HG03521 (cell line): ENCODE data around the gene TNFAIP8.
A peak's percentile ranks its signal among the peaks of the same experiment; 100 is the strongest.

ENCODE experiments used
- ATAC-seq: cut with Tn5 transposase; IDR thresholded peaks from one replicate; pipeline ENCODE4 v1.9.1; 2021; ENCODE audit warnings: mild to moderate bottlenecking, moderate library complexity; ENCODE audit not compliant: unreplicated experiment

TNFAIP8 gene

DNA sequence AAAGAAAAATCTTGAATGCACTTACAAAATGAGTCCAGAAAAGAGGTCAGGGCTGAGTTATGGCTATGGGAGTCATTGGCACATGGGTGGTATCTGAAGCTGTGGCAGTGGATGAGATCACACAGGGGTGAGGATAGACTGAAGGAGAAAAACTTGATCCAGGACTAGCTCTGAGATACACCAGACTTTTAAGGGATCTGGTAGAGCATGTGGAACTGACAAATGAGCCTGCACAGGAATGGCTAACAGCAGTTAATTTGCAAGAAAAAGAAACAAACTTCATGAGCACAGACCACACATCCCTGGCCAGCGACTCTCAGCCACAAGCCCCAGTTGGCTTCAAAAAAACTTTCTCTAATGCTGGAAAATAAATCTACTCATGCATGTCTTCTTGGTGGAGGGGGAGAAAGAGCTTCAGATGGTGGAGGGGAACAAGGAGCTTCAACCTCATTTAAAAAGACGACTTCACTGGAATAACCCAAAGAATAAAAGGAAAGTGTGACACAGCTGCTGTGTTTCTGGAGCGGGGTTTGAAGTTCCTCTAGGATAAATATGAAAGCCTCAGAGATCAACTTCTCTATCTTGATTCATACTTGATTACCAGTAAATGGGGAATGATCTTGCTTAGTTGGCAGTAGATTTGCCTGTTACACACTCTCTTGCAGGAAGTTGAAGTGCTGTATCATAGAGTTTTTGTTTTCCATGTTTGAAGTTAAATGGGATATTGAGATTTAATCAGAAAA lies 33.6 kb downstream of the TNFAIP8 start:
- no peak for ATAC-seq

DNA sequence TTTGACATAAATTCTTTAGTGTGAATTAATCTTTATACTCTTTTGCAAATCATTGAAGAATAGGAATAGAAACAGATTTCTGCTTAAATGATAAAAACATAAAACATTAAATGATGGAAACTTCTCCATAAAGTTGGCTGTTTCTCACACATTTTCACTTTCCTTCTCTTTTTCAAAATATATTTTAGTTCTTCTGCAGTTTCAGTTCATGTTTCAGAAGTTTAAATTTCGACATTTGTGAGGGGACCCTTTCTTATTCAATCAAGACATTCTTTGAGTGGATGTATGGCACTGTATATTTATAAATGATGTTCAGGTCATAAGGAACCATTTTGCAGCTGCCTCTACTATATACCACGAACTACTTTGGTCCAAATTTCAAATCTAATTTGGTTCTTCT lies 34.6 kb downstream of the TNFAIP8 start:
- ATAC-seq, result no peak

DNA sequence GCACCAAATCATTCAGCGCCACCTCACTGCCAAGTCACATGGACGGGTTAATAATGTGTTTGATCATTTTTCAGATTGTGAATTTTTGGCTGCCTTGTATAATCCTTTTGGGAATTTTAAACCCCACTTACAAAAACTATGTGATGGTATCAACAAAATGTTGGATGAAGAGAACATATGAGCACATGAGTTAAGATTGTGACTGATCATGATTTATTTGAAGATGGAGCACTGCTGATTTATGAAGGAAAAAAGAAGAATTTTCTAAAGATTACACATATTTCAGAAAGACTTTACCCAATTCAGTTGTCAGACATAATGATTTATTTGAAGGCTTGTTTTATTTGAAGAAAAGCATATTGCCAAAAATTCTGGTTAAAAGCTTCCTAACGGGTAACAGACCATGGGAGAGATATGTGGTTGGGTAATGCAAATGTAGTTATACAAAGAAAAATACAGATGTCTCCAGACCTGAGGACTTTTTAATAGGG lies 37.4 kb downstream of the TNFAIP8 start:
- ATAC-seq, result no peak

DNA sequence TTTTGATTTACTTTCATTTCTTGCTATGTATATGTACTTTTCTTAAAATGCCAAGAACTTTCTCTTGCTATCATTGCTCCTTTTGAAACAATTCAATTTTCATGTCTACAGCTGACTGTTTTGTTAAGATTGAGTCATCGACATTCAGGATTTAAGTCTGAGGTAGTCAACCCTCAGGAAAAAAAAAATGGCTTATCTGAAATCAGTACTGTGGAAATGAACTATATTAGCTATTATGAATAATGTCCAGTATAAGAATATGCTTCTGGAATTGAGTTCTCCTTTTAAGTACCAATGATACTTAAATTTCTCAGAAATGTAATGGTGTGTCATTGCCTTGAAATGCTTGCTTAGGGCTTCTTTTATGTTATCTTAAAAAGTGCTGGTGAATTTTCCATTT lies 37.9 kb downstream of the TNFAIP8 start:
- ATAC-seq, result no peak

DNA sequence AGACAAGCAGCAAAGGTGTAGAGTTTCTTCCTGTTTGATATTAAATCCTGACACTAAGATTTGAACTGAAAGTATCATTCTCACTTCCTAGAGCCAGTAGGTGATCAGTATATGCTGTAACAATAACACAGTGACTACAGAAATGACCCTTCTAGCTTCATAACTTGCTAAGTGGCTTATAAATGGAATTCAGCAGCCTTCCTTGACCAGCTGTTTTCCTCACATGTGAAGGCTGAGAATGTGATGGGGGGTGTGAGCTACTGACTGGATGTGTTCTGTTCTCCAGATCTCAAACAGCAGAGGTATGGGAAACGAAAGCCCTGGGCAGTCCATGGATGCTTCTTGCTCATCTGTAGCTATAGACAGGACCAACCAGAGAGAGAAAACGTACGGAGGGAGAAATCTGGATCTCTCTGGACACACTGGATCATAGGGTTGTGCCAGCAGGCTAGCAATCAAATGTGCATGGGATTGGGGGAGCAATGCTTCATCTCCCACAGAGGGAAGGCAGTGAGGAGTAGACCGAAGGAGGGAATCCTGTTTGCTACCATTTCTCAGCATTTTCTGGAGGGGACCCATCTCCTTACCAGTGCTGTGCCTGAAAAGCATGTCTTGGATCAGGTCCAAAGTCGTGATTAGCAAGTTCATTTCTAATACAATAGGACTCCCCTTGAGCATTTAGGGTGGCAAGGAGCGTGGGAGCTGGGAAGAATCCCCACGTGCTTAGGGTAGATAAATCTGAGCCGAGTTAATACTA lies 39.4 kb downstream of the TNFAIP8 start:
- ATAC-seq, result peak; percentile 52

DNA sequence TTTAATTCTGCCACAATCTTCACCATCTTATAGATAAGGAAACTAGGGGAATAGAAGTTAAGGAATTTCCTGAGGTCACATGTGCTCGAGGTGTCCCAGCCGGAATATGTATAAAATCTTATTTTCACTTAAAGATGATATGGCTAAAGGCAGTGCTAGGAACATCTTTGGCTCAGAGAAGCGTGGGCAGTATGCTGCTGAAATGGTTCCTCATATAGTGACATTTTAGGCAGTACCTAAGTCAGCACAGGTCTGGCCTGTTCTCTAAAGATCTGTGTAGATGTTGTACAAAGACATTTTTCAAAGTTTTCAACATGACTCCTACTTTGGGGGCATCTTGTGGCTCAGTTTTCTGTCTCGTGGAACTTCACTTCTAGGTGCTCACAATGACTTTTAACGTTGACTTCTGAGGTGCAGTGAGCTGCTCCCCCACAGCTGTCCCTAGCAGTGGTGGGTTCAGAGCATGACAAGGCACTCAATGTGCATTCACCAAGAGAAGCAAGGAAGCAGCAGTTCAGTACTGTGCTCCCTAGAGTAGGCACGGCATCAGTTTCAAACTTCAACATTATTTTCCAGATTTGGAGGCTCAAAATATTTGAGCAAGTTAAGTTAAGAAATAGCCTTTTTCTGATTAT lies 40.3 kb downstream of the TNFAIP8 start:
- ATAC-seq, result no peak

DNA sequence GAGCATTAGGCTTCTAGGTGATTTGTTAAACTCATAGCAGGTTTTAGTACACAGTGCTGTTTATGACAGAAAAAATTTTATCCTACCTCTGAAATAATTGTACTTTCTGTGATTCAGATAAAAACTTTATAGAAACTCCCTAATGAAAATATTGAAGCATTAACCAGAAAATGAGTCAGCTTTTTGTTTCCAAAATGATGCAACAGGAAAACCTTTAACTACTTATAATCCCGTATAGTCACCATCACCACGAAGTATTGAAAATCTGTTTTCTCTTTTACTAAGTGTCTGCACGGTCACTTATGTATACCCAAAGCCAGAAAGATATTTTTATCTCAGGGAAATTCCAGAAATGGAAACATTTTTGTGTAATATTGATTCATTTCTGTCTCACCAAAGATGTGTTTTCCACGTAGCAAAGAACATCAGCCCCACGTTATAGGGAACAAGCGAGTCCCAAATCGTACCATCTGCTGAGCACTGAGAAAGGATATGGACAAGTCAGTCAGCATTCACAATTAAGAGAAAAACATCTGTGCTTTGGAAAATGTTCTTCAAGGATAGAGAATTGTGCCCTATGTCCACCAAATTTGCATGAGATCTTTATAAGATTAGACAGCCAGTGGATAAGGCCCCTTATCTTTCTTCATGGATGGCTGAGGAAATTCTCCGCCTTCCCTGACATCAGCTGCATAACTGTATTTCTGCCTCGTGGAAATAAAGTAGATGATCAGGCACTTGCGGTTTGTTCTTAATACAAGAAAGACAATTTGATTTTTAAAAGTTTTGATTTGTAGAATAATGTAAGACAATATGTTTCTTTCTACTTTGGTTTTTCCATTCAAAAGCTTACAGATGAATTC lies 41.9 kb downstream of the TNFAIP8 start:
- ATAC-seq, result peak; percentile 39

DNA sequence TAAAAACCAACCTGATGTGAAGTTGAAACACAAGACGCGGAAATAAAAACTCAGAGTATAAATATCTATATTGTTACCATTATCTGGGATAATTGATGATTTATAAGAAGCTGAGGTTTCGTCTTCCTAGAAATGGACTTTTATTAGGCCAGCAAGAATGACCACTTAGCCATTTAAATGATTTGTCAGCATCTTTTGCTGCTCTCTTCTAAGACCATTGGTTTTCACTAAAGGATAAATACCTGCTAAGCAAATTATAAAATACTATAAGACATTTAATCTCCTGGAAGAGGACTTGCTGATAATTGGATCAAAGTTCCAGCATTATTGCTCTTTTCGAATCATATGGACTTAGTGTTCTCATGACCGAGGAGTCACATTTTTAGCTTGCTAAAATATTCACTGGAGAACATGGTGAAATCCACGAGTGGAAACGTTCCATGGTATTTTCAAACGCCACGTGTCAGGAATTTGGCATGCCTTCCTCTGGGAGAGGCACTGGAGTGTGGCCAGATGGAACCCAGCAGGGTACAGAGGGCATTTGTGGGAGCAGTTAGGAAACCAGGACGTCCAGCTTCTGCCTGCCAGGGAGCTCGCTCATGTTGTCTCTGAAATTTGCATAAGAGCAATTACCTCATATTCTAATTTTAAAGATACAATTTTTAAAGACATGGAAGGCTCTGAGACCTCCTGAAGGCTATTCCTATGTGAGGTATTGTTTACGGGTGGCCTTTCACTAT lies 43.1 kb downstream of the TNFAIP8 start:
- ATAC-seq, result no peak

DNA sequence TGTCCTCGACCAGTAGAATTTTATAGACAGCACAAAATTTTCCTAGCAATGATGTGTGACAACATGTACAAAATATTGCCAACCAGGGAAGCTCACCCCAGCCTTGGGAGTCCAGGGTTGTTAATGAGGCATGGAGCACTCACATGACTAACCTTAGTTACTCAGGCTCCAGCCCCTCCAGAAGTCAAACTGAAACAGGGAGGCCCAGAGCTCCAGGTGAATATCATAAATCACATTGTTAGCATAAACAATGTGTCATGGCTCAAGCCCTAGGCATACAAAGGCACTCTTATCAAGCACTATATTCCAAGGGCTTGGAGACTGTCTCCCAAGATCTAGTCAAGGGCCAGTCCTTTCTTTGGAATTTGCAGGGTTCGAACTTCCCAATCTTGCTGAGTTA lies 44.4 kb downstream of the TNFAIP8 start:
- ATAC-seq, result no peak

DNA sequence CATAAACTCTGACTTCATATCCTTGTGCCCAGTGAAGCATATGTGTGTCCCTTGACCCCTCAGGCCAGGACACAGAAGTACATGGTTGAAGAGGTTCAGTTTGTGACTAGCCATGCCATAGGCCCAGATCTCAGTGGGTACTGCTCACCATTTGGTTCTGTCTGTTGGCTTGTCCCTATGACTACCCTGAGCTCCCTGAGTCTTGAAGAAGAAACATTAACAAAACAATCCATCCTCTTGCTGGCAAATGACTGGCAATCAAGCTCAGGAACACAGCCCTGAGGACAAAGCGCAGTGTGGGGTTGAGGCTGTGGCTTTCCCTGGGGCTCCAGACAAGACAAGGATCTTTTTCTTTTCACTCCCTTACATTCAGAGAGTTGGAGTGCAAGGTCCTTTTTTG lies 46.3 kb downstream of the TNFAIP8 start:
- no peak for ATAC-seq

DNA sequence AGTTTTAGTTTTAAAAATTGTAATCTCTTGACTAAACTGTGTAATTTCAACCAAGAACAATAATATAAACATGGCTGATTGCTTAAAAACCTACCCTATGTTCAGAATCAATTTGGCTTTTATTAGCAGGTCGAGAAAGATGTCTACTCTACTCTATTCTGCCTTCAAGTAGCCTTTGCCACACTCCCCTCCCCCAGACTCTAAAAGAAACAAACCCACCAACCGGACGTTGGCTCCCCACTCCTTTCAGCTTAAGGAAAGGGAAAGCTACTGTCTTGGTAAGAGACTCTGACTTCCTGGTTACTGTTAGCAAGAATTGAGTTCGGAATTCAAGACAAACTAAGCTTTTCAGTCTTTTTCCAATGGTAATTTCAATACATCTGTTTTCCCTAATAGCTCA lies 46.7 kb downstream of the TNFAIP8 start:
- ATAC-seq, result no peak

DNA sequence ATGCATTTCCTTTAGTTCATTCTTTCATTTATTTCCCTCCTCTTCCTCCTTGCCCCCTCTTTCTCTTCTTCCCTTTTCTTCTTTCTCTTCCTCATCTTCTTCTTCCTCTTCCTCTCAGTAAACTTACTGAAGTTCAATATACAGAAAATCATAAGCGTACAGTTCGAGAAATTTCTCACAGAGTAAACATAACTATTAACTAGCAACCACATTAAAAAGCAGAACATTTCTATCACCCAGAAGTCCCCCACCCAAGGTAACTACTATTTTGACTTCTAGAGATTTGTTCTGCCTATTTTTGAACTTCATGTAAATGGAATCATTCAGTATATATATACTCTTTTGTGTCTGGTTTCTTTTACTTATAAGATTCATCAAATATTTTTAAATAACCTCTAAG lies 48.2 kb downstream of the TNFAIP8 start:
- no peak for ATAC-seq

DNA sequence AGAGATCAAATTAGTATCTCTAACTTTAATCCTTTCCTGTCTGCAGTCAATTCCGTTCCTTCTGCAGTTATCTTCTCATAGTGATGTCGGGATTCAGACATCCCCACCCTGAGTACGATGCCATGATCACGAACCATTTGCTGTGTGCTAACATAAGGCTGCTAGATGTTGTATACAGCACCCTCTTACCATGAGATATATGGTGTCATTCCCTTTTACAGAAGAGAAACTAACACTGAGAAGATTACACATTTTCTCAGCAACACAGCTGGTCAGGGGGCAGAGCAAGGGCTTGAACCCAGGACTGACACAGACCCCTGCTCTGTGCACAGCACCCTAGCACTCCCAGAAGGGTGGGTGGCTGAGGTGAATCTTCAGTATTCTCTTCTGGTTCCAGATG lies 49.6 kb downstream of the TNFAIP8 start:
- no peak for ATAC-seq

DNA sequence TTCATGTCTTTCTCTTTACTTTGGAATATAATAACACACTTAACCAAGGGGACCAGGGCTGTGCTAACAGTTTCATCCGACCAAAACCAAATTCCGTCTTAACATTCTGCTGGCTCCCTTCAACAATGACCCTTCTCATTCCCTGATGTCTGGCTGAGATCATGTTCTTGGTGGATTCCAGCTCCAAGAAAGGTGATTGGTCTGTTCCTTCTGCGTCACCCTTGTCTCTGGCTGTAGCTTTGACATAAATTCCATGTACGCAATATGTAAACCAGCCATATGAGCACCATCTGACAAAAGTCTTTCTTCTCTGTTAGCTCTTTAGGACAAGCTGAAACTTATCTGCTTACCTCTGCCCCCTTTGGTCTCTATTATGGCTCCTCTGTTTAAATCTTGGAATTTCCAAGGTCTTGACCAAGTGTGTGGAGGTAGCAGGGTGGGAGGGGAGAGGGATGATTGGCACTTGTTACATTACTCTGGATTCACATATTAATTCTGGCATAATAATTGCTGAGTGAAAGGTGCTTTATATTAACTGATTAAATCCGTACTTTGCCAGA lies 50.8 kb downstream of the TNFAIP8 start:
- no peak for ATAC-seq

DNA sequence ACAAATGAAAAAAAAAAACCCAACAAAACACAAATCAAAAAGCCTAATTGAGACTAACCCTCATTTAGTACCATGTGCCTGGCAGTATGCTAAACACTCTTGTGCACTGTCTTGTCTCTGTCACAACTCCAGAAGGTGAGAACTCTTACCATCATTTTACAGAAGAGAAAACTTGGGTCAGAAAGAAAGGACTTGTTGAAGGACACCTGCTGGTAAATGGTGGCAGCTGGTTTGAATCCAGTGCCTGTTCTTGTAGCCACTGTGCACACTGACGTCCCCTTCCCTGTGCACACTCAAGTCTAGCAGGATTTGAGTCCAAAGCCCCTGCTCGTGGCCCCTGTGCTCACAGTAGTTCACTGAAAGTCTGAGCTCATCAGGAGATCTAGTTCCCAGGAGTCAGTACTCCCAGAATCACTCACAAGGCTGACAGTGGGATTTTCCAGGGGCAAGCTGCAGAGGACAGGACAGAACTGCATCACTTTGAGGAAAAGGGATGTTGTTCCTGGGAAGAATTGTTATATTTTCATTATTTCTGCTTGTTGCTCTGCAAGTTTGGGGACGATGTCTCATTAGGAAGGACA lies 53.5 kb downstream of the TNFAIP8 start:
- no peak for ATAC-seq

DNA sequence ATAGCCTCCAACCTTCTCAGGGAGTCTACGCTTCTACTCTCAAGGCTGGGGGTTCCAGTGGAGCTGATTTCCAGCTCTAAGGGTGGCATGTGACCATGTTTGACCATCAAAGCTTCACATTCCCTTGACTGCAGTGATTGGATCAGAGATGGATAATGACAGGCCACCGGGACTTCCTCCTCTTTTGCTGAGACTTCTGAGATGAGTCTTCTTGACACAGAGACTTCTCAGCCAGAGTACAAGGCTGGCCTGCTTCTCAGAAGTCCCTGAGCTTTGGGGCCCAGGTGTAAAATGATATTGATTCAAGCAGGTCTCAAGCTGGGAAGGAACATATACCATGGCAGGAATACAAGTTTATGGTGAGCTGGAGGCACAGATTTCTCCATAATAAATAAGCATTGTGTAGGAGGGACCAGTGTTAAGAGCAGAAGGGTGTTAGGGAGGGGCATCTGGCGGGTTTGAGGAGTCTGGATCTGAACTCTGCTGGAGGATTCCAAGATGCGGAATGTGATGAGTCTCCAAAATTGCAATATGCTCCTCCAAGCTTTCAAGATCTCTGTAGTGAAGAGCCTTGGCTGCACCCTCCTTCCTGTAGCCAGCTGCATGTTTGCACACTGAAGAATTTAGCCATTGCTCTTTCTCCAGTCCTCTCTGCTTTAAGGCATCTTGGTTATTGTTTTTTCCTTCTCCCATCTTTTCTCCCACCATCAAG lies 54.8 kb downstream of the TNFAIP8 start:
- no peak for ATAC-seq

DNA sequence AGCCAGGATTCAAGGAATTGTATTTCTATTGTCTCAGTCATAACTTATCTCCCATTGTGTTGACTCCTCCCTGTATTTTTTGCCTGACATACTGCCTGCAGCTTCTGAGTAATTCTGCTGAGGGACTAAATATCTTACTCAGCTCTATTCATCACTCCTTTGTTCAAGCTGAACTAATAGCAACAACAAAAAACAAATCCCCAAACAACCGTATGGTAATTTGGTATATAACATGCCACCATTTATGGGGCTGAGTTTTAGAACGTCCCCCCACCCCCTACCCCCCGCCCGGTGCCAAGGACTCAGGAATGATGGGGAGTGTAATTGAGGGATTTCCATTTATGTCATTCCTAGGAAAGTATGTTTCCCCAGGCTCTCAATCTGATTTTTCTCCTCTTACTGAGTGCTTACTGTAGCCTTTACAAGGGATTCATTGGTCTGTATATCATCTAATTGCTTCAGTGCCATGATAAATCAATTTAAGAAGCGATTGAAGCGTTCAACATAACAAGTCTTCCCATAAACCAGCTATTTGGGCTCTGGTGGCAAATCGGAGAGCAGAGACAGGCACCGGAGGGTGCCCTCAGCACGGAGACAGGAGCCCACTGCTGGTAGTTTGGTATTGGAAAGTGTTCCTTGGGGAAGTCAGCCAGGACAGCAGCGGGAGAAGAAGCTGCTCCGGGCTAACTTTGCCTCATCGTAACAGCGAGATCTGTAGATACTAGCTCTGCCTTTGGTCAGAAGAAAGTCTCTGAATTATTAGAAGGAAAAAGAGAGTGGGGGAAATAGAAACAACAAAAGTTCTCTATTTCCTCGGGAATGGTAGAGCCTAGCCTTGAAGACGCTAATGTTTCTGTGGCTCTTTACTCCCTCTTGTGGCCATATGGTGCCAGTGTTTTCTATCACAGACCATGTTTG lies 55.8 kb downstream of the TNFAIP8 start:
- ATAC-seq, result peak; percentile 64
